NOMO-1 treated with DMSO at 0.1 percent for 48 hours (cell line): Measurements from ENCODE around the gene CHMP6.
"Not testable (repeated sequence)": the region's sequence is repeated elsewhere in the genome, so short reads cannot be mapped to it uniquely, and the experiment has no call there.

ENCODE experiments used
- DNase-seq: peaks from one replicate; lab custom pipeline; 2025; ENCODE audit not compliant: unreplicated experiment; lab: John Stamatoyannopoulos, UW

The CHMP6 gene

DNA sequence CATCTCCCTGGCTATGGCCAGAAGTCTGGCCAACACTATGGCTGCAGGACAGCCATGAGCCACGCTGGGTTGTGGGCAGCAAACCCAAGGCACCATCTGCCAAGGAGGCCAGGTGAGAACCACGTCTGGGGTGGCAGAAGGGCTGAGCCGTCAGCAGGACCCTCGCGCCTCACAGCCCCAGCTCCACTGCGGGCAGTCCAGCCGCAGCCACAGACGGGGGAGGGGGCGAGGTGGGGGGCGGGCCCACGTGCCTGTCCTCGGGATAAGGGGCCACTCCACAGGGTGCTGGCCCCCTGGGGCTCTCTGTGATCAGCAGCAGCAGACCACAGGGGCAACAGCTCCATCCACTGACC lies 36.8 kb downstream of the CHMP6 start:
- no peak for DNase-seq

DNA sequence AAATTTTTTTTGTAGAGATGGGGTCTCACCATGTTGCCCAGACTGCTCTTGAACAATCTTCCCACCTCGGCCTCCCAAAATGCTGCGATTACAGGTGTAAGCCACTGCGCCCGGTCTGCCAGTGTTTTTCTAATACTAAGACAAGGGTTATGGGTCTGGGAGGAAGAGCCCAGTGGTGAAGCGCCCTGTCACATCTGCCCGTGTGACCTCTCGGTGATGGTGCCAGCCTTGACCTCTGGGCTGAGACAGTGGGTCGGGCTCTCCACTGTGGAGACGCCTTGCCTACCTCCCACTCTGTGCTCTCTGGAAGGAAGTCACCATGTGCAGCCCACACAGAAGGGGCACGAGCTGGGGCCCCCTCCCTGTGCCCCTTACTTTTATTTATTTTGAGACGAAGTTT lies 38.2 kb downstream of the CHMP6 start:
- DNase-seq, result no peak

DNA sequence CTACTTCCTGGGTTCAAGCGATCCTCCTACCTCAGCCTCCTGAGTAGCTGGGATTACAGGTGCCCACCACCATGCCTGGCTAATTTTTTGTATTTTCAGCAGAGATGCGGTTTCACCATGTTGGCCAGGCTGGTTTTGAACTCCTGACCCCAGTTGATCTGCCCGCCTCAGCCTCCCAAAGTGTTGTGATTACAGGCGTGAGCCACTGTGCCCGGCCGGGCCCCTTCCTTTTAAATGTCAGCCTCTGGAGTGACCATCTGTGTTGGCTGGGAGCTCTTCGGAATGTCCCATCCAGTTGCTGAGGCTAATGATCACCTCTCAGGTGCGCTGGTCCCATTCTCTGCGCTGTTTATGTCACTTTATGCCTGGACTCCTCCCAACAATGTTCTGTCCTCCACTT lies 38.7 kb downstream of the CHMP6 start:
- not testable (repeated sequence) for DNase-seq

DNA sequence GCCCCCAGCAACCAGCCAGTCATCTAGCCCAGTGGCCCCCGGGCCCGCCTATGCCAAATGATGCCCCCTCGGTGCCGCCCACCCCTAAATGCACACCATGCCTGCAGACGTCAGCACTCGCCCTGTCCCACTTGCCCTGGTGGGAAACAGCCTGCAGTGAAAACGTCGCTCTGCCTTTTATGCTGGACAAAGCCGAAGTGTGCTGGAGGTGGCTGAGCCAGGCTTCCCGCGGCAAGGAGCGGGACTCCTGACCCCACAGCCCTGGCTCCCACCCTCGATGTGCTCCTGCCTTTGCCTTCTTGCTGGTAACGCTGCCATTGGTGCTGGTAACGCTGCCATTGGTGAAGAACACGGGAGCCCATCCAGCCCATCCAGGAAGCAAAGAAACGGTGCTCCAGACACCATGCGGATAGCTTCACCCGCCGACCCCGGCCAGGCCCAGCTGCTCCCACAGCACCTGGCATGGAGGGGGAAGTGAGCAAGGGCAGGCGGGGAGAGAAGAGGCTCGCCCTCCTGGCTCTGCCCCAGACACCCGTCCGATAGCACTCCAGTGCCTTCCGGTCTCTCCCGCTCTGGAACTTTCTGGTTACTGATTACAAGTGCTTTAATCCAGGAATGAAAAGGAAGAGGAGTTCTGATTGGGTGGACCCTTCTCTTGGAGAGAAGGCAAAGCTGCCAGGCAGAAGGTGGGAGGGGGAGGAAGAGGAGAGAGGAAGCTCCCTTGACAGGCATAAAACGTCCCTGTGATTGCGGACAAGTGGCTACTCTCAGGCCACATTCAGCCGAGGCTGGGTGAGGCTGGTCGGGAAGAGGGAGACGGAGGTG lies 39.3 kb downstream of the CHMP6 start:
- DNase-seq, result no peak

DNA sequence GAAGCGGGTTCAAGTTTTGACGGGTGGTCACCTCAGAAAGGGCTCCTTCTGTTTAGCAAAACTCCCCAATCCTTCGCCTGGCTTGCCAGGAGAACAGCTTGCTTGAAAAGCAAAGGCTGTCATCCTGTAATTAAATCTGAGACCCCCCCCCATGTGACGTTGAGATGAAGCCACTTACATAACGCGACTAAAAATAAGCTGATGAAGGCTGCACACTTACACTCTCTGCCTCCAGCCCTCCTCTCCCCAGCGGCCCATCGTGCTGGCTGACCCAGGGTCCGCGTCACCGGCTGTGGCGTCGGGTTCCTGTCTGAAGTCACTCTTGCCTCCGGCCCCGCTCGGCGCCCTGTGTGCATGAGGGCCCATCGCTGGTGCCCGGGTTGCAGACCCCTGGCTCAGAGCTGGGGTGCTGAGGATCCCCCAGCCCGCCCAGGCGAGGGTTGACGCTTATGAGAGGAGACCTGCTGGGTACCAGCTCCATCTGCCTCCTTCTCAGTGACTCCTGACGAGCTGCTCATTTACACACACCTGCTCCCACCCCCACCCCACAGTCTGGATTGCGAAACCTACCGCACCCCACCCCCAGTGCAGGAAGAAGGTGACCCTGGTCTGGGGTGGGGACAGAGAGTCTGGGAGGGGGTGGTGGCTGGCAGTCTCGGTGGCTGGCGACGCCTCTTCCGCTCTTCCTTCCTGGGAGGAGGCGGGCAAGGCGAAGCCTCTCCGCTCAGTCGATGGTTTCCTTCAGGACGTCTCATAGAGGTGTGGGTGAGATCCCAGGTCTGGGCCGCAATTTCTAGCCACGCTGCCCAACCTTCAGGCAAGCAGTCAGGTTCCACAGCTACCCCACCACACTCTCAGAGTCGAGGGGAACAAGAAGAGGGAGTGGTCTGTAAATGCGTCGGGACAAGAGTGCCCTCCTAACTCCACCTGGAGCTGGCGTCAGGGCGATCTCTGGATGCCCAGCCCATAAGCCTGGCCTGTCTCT lies 40.2 kb downstream of the CHMP6 start:
- DNase-seq, result peak; percentile 23

DNA sequence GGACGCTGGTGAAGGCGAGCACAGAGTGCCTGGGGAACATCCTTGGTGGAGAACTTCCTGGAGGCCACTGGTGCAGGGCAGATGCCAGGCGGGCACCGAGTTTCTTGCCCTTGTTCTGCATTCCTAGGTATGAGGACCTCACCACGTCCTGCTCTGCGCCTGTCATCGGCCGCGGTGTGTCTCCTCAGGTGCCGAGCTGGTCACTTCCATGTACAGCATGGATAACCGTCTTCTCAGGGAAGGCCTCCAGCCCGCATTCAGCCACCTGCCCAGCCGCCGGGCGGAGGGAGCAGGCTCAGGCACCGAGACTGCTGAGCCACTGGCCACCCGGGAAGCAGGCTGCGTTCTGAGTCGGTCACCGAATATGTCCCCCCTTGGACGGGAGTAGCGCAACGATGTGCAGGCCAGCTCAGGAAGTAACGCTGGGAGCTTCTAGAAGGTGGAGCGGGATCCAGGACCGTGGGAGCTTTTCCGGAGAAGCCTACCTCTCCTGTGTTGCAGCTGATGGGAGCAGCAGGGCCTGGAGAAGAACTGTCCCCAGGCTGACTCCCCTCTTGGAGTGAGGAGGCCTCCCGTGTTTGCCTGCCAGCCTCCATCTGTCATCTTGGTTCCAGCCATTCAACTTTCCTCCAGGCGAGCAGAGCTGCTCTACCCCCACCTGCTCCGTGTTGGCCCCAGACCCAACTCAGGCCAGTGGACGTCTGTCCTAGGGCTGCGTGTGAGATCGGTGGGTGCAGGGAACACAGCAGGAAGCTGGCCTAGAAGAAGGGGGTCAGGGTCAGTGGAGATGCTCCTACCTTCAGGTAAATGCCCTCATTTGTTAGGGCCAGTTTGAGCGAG lies 41.2 kb downstream of the CHMP6 start:
- DNase-seq, result peak; percentile 20

DNA sequence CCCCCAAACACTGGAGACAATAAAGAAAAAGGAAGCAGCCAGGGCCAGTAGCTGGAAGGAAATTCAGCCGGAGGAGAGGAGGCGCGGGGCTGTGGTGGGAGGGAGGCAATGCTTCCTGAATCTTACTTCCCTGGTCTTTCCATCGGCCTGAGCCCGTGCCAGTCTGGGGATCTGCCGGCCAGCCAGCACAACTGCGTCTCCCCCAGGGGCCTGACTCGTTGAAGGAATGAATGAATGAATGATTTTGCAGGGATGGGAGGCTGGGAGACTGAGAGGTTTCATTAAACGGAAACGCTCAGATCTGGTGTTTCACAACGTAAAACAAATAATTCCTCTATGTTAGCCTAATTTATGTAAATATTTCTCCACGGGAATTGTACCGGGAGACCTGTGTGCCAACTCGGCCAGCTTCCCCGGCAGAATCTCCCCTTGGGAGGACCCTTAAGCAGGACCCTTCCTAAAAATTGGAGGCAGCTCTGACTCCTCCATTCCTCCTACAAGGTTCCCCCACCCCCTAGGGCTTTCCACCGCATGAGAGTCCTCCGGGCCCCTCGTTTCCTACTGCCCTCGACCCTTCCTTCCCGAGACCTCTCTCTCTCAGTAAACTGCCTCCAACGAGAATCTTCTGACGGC lies 42.0 kb downstream of the CHMP6 start:
- peak; percentile 20 for DNase-seq

DNA sequence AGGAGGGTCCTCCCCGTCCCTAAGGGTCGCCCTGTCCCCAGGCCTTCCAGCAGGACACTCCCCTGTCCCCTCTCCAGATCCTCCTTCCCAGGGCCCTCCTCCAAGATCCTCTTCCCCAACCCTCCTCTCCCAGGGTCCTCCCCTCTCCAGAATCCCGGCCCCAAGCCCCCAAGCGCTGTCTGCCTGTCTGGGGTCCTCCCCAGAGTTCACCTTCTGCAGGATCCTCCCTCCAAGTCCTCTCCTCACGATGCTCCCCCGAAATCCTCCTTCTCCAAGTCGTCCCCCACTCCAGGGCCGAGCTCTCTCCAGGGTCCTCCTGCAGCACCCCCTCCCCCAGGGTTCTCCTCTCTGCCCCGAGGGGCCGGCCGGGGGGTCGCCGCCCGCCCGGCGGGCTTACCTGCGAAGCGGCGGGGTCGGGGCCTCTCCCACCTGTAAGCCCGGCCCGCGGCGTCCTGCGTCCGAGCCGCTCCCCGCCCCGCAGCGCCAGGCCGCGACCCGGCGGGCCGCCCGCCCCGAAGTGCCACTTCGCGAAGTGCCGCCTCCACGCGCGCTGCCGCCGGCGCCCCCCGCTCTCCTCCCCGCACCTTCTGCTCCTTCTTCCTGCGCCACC lies 42.6 kb downstream of the CHMP6 start:
- DNase-seq, result no peak

DNA sequence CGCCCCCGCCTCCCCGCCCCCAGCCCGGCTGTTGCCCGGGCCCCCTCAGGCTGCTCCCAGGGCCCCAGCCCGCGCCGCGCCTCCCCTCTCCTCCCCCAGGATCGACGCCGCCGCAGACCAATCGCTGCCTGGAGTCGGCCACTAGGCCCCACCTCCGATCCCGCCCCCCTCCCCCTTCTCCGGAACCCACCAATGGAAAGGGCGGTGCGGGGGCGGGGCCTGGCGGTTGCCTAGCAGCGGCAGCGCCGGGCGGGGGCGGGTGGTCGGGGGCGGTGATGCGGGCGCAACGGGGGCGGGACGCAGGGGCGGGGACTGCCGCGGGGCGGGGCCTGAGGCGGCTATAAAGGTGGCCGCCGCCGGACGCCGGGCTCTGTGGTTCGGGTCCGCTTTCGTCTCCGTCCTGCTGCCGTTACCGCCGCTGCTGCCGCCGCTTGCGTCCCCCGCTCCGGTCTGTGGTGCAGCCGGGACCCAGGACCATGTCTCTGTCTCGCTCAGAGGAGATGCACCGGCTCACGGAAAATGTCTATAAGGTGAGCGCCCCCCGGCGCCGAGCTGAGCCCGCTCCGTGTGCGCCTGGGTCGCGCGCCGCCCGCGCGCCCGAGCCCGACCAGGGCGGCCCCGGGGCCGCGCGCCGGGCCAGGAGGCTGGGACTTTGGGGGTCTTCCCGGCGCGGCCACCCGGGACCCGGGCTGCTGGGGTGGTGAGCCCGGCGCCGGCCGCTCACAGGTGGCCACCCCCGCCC lies 43.3 kb downstream of the CHMP6 start, which contains the start of gene BAIAP2:
Gene BAIAP2, plus strand, starts transcription at position 373 of the 742 bp plus-strand sequence. Its CDS starts 104 bp downstream, at position 477.
- DNase-seq, result peak; percentile 85

DNA sequence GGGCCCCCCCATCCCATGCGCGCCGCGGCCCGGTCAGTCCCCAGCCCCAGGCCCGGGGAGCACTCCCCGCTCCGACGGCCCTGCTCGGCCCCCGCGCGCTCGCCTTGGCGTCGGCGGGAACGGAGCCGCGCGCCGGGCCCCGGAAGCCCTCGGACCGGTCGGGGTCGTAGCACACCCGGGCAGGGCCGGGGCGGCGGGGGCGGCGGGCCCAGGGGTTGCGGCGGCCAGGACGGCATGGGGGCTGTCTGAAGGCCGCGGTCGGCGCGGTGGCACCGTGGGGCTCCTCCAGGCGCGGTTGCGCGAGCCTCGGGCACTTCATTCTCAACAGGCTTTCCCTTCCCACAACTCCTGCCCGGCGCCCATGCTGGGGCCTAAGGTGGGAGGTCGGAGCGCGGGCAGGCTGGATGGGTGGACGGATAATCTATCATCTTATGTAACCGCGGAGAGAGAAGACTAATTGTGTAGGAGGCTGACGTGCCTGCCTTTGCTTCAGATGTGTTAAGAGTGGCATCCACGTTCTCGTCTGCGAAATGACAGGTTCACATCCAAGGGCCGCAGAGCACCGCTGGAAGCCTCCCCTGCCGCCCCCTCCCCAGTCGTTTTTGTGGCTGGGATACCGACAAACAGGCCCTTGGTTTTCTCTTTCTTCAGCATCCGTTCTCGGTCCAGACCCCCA lies 44.0 kb downstream of the CHMP6 start:
- DNase-seq, result no peak

DNA sequence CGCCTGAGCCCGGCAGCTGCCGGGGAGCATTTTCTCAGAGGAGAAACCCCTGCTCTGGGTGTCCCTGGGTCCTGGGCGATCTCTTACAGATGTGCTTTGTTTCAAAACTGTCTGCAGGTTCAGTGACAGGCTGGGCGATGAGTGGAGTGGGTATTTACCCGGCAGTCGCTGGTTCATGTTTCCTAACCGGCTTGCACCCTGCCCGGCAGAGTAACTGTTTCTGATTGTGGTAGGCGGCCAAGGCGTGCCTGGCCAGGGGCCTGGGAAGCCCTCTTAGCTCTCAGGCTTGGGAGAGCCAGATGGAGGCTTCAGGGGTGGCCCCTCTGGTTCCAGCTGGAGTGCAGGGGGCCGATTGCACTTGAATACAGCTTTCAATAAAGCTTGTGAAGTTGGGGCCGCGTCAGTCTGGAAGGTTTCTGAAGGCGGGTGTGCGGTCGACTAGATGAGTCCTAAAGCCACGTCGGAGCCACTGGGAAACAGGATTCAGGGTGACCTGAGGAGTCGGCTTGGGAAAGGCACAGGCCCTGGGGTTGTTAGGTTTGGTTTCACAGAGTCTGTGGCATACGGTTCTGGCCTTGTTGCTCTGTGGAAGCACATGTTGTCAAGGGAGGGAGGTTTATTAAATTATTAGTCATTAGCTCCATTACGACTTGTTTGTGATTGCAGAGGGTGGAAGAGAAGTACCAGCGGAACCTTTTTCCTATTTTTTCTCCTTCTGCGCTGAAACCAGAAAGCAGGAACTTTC lies 44.7 kb downstream of the CHMP6 start:
- DNase-seq, result no peak

DNA sequence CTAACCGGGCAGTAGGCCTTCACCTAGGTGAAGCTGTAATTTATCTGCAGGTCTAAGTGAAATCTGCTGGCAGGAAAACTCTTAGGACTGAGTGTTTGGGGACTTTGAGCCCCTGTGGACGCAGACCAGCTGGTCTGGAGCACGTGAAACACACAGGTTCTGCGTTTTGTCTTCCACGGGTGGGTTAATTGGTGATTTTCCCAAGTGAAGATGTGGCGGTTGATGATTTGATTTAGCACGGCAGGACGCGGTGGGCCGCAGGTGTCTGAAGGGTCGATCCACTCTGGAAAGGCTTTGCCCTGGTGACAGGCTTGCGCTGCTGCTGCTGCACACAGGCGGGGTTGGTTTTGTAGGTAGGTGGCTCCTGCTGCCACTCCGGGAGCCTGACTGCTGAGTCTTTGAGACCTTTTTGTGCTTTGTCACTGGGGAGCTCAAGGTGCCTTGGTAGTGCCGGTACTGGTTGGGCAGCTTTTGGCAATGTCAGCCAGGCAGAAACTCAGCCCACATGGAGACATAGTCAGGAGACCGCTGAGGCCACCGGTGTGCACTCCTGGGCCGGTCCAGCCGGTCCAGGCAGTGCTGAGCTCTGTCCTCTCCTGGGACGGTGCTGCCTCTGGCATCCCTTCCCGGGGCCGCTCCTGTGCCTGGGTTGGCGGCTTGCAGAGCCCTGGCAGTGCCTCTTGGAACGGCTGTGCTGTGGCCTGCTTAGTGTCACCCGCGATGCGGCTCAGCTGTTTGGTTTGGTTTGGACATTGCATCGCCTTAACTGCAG lies 45.6 kb downstream of the CHMP6 start:
- no peak for DNase-seq

DNA sequence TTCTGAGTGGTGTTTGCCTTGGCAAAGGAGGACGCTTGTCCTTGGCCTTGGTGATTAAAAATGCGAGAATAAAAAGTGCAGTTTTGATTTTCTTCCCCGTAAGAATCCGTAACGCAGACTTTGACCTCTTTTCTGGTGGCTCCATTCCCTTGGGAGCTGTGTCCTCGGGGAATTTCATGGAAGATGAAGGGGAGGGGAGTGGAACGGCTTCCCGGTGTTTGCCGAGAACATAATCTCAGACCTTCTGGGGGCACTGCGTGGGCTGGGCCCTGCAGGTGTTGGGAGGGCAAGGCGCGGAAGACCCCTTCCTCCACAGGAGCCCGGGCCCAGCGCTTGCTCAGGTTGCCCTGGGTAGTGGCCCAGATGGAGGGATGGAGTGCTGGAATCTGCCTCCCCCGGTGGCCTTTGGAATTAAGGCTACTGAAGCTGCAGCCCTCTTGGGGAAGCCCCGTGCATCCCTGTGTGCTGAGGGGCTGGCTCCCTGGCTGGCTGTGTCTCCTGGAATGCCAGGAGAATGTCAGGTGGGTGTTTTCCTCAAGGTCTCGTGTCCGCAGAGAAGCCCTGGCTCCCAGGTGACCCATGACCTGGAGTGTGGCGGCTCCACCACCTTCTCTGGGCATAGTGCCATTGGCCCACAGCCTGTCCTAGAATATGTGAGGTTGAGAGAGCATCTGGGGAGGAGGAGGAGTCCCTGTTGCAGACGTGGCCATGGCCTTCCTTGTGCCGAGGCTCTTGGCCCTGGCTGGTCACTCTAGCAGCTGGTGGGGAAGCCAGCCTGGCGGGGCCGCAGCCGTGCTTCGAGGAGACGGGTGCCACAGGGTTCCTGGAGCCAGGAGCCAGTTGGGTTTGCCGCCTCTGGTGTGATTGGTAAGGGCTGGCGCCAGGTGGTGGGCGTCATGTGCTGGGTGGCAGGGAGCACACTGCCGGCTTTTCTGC lies 46.4 kb downstream of the CHMP6 start:
- DNase-seq, result no peak

DNA sequence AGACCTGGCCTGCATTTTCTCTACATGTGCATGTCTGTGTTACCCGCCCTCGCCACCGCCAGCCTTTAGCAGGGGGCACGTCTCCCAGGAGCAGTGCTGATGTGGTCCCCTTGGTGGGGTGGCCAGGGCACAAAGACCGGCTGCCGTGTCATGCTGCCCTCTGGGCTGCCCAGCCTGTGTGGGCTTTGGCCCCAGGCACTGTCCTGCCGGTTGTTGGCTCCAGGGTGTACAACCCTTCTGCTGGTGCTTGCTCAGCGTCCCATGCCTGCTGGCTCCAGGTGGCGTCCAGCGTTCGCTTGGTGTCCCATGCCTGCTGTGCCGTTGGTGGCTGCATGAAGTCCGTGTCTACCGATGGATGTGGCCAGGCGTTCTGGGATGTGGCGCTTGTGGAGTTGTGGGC lies 47.5 kb downstream of the CHMP6 start:
- DNase-seq, result no peak

DNA sequence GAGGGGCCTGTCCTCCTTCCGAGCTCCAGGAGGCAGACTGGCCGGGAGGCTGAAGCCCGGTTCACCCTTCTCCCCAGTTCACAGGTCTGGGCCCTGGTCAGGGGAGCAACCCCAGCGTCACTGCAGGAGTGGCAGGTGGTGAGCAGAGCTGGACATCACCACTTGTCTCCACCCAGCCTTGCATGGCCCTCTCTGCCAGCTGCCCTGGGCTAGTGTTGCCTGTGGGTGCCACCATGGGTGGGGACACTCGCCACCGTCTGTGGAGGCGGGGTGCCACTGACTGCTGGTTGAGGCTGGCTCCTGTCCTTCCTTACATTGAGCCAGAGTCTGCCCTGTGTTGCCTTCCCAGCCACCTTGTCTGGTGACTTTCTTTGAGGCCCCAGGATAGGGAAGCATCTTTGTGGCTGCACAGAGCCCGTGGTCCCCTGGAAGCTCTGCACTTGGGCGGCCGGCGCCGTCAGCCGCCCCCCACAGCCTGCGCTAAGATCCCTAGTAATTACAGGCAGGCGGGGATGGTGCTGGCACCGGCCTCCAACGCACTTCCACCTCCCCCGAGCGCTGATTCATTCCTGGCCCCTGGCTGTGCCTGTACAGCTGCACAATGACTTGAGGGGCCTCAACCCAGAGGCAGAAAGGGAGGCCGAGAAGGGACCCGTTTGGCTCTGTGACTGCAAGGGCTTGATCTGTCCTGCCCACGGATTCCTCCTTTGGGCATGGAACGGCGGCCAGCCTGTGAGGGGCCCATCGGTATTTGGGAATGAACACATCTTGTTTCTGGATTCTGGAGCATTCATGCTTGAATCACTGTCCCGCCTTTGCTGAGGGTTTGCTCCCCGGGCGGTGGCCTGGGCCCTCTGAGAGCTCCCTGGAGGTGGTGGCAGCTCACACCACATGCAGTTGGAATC lies 48.5 kb downstream of the CHMP6 start:
- DNase-seq, result peak; percentile 11
